AG09319 (cell line): Measurements from ENCODE around the gene CAST.
"Not testable (repeated sequence)": the region's sequence is repeated elsewhere in the genome, so short reads cannot be mapped to it uniquely, and the experiment has no call there.

Source experiments
- DNase-seq: peaks from one replicate; pipeline ENCODE4 v3.0.0-alpha.2; 2010; ENCODE audit warnings: low read depth; ENCODE audit errors: extremely low read depth
- CTCF ChIP-seq: IDR thresholded peaks from 2 replicates; pipeline ENCODE4 v1.5.1; 2011; ENCODE audit warnings: low read depth, mild to moderate bottlenecking, inconsistent platforms, low read length, moderate library complexity

CAST gene

GRCh38 chr5:96789794-96790330 lies 127.7 kb downstream of the CAST start:
- no peak for DNase-seq
- TF ChIP-seq CTCF: no peak

GRCh38 chr5:96790961-96791504 lies 128.9 kb downstream of the CAST start:
- DNase-seq: no peak
- no peak for TF ChIP-seq CTCF

GRCh38 chr5:96794757-96795156 lies 132.6 kb downstream of the CAST start:
- DNase-seq: no peak
- no peak for TF ChIP-seq CTCF

- no peak for DNase-seq
- TF ChIP-seq CTCF: no peak
Measured at GRCh38 chr5:96795626-96796025, 133.4 kb downstream of the CAST start.

GRCh38 chr5:96796434-96796833 lies 134.3 kb downstream of the CAST start:
- TF ChIP-seq CTCF: no peak

GRCh38 chr5:96801718-96802117 lies 139.5 kb downstream of the CAST start:
- DNase-seq: not testable (repeated sequence)

More at GRCh38 chr5:96796434-96796833, 134.3 kb downstream of the CAST start:
- DNase-seq: no peak

GRCh38 chr5:96807075-96807654 lies 145.0 kb downstream of the CAST start:
- no peak for DNase-seq
- no peak for TF ChIP-seq CTCF

- TF ChIP-seq CTCF: no peak
- DNase-seq: no peak
Measured at GRCh38 chr5:96808541-96808828, 146.3 kb downstream of the CAST start.
